HUDEP-2 (cell line): ENCODE results near the gene NIPSNAP2.

Experiments
- DNase-seq, 76 experiments: peaks; one replicate each; lab custom pipeline; 2025; ENCODE audit not compliant: unreplicated experiment in 76 of 76; lab: John Stamatoyannopoulos, UW

Gene NIPSNAP2

DNA sequence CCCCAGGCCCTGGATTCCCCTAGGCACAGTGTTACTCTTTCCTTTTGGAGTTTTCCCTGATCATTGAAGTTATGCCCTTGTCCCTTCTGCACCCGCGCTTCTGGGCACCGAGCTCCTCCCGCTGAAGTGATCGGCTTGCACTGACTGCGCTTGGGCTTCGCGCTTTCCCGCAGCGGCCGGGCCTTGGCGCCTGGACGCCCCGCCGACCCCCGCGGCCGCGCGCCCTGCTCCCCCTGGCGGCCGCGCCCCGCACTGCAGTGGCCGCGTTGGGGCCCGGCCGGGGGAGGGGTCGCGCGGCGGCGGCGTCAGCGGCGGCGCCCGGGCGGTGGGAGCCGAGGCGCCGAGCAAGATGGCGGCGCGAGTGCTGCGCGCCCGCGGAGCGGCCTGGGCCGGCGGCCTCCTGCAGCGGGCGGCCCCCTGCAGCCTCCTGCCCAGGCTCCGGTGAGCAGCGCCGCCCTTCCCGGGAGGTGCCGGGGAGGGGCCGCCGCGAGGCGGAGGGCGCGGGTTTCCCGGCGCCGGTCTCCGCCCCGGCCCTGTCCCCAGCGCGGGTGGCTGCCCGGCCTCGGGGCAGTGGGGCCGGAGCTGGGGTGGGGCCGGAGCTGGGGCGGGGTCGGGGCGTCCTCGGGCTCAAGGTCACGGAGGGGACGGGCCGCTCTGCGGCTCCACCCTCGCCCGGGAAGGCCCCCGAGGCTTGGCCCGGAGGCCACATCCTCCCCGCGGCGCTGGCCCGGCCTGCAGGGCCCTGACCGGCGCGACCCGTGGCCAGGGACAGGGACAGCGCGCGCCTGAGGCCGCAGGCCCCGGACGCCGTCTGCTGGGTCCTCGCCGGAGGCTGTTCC, at the start of gene NIPSNAP2:
Gene NIPSNAP2, plus strand, starts transcription at position 325 of the 839 bp plus-strand sequence. Its CDS starts 25 bp downstream, at position 350.
- DNase-seq, result peak in 73 of 76 experiments; percentile 7 to 93 (median 66)

DNA sequence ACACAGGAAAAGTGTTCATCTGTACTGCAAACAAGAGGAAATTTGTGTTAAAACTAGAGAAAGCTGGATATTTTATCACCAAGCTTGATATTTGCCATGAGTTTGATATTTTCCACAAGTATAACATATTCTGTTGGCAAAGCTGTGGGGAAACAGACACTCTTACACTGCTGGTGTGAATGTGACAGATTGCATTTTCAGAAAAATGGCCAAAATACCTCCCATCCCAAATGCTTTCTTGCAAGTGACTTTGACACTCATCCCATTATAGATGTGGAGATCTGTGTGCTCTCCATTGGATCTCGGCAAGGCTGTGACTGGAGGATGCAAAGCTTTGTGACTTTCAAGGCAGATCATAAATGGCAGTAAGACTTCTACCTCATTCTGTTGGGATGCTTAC, 46.6 kb upstream of the NIPSNAP2 start:
- no peak for DNase-seq

DNA sequence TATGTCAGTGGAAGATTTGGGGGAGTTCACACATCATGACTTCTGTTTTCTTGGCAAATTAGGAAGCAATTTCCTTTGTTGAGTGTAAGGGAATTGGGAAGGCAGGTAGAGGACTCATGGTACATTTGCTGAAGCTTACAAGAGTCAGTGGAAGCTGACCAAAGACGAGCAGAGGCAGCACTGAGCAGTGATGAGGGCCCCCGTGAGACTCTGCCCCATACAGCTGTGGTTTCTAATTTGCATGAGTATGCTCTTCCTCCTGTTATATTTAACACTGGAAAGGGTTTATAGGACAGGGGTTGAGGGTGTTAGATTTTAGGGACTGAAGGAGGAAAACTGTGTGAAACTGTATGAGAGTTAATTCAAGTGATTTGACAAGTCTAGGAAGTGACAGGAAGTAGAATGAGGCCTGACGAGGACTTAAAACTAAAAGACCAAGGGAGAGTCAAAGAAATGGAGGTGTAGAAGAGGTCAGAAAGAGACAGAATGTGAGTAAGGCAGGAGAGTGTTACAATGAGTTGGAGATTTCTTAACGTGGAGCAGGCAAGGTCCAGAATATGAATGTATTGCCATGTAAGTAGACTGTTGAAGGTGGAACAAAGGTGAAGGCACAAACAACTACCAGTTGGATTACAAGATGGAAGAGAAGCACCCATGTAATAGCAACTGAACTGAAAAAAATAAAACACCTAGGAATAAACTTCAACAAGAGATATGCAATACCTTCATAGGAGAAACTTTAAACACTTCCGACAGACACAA, 36.2 kb upstream of the NIPSNAP2 start:
- no peak for DNase-seq

DNA sequence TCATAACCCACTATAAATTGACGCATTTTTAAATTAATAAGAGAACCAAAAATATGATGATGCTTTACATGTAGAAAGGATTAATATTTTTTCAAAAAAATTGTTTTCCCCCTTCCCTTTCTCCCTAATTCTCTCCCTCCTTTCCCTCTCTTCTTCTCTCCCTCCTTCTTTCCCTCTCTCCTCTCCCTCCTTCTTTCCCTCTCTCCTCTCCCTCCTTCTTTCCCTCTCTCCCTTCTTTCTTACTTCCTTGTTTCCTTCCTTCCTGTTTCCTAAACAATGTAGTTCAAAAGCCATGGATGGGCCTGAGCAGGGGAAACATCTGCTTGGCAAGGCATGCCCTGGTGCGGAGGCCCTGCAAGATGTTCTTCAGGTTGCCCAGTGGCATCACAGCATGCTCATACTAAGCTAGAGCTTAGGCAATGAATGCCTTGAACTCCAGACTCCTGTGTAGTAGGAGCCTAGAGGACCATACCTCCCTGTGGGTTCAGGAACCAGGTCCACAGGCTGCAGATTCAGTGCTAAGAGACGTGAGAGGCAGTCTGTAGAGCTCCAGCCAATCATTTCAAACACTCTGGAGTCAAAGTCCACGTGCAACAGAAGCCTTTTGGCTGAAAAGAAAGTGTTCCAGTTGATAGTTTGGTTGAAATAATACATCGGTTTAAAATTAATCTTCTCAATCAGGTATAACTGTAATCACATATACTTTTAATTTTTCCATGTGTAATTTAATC, 32.8 kb upstream of the NIPSNAP2 start:
- DNase-seq, result no peak

DNA sequence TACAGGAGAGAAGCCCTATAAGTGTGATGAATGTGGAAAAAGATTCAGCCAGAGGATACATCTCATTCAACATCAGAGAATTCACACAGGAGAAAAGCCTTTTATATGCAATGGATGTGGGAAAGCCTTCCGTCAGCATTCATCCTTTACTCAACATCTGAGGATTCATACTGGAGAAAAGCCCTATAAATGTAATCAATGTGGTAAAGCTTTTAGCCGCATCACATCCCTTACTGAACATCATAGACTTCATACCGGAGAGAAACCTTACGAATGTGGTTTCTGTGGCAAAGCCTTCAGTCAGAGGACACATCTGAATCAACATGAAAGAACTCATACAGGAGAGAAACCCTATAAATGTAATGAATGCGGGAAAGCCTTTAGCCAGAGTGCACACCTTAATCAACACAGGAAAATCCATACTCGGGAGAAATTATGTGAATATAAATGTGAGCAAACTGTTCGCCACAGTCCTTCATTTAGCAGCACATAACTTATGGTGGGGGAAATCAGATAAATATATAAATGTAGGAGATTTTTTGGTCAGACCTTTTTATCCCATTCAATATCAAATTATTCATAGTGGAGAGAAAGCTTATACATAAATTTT, 24.8 kb upstream of the NIPSNAP2 start:
- no peak for DNase-seq

DNA sequence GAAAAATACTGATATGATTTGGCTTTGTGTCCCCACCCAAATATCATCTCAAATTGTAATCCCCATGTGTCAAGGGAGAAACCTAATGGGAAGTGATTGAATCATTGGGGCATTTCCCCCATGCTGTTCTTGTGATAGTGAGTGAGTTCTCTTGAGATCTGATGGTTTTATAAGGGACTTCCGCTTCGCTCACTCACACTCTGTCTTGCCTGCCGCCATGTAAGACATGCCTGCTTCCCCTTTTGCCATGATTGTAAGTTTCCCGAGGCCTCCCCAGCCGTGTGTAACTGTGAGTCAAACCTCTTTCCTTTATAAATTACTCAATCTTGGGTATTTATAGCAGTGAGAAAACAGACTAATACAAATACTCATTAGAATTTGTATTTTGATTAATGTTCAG, 17.8 kb upstream of the NIPSNAP2 start:
- DNase-seq, result no peak

DNA sequence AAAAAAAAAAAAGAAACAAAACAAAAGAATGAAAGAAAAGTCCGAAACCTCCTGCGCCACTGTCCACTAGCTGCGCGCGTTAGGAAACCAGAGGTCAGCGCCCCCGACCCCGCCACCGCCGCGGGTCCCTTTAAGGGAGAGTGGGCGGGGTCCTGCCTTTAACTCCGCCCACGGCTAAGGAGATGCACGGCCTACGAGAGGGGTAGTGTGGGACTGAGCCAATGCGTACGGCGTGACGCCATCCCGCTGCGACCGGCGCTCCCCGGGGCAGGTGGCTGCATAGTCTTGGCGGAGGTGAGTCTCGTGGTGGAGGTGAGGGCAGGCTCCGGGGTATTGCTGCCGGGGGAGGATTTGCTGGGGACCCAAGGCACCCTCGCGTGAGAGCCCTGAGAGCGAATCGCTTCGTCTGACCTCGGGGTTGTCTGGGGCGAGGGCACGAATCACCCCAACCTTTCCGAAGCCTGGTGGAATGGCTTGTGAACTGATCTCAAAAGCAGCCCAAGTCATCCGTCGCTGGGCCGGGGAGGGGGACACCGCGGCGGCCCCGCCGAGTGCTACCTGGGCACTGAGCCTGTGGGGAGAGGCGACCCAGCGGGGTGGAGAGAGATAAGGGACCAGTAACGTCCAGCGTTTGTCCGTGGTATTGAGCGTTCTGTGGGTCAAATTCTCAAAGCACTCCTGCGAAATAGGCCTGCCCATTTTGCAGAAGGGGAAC, 12.6 kb upstream of the NIPSNAP2 start, which contains the start of gene MRPS17:
Gene MRPS17, plus strand, starts transcription at position 241 of the 715 bp plus-strand sequence. CDS start 1,319 bp downstream, outside the sequence.
- DNase-seq, result peak in 74 of 76 experiments; percentile 23 to 92 (median 80)

DNA sequence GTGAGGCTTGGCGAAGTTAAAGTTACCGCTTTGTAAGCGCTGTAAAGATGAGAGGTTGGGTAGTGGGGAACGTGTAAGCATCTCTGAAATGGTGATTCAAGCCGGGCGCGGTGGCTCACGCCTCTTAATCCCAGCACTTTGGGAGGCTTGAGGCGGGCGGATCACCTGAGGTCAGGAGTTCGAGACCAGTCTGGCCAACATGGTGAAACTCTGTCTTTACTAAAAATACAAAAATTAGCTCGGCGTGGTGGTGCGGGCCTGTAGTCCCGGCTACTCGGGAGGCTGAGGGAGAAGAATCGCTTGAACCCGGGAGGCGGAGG, 12.1 kb upstream of the NIPSNAP2 start:
- DNase-seq, result peak in 1 of 76 experiments; percentile 14

DNA sequence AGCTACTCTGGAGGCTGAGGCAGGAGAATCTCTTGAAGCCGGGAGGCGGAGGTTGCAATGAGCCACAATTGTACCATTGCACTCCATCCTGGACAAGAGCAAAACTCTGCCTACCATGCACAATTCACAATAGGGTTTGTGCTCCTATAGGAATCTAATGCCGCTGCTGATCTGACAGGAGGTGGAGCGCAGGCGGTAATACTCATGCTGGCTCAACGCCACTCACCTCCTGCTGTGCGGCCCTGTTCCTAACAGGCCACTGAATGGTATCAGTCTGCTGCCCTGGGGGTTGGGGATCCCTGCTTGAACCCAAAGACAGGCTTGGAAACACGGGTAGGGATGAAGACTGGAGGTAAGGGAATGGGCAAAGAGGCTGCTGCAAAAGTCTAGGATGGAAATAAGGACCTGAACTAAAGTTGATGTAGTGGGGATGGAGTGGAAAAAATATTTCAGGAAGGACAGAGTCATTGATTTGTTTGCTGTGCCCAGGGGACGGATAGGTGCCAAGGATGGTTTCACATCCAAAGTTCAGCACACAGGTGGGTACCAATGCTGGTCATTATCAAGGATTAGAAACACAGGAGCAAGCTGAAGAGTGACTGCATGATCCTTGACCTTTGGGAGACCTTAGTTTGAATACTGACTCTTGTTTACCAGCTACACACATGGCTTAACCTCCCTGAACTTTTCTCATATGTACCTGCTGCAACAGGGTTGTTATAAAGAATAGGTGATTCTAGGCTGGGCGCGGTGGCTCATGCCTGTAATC, 10.5 kb upstream of the NIPSNAP2 start:
- no peak for DNase-seq

DNA sequence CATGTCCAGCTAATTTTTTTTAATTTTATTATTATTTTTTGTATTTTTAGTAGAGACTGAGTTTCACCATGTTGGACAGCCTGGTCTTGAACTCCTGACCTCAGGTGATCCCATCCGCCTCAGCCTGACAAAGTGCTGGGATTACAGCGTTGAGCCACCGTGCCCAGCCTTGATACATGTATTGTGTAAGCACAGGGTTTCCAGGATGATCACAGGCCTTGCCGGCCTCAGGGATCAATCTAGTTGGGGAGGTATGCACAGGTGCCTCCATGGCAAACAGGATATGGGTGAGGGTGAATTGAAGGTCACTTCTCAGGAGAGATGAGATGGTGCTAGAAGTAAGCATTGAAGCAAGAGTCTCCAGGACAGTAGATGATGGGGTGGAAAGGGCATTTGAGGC, 7.2 kb upstream of the NIPSNAP2 start:
- no peak for DNase-seq

DNA sequence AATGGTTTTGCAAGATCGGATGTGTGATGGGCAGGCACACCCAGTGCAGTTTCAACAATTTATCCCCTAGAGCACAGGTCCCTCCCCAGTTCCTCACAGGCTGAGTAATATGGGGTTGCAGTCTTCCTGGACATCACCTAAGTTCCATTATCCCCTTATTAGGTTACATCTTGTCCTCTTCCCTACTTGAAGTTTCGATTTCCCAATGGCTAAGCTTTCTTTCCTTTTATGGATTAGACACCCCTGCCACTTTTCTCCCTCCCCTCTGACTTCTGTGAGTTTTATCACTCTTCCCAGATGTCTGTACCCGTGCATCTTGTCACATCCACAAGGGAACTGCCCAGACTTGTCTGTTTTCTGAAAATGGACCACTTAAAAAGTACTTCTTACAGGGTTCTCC, 2.4 kb upstream of the NIPSNAP2 start:
- peak in 1 of 76 experiments; percentile 11 for DNase-seq

DNA sequence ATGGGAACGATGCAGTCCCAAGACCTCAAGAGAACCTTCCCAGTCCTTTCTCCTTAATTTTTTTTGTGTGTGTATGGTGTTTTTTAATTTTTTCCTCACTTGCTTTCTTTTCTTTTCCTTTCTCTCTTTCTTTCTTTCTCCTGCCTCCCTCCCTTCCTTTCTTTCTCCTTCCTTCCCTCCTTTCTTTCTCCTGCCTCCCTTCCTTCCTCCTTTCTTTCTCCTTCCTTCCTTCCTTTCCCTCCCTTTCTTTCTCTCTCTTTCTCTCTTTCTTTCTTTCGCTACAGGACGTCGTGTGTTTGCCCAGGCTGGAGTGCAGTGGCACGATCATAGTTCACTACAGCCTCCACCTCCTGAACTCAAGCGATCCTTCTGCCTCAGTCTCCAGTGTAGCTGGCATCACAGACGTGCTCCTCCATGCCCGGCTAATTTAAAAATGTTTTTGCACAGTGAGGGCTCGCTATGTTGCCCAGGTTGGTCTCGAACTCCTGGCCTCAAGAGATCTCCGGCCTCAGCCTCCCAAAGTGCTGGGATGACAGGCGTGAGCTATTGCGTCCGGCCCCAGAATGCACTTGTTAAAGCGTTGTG, 709 bp upstream of the NIPSNAP2 start:
- DNase-seq, result no peak

DNA sequence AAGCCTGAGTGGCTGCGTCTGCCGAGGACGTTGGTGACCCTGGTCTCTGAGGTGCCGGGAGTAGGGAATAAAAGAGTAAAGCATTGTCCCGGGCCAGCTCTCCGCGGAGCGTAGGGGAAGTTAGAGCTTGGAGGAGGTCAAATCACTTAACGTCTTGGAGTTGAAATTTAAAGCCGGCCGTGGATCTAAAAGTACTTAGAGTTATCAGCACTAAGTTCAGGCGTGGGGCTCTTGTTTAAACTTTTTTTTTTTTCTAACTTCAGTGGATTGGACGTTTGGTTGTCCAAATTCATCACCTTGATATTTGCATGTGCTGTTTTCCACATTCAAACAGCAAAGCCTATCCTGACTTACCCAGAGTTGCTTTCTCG, 700 bp downstream of the NIPSNAP2 start:
- DNase-seq, result peak in 9 of 76 experiments; percentile 36 to 74 (median 54)

DNA sequence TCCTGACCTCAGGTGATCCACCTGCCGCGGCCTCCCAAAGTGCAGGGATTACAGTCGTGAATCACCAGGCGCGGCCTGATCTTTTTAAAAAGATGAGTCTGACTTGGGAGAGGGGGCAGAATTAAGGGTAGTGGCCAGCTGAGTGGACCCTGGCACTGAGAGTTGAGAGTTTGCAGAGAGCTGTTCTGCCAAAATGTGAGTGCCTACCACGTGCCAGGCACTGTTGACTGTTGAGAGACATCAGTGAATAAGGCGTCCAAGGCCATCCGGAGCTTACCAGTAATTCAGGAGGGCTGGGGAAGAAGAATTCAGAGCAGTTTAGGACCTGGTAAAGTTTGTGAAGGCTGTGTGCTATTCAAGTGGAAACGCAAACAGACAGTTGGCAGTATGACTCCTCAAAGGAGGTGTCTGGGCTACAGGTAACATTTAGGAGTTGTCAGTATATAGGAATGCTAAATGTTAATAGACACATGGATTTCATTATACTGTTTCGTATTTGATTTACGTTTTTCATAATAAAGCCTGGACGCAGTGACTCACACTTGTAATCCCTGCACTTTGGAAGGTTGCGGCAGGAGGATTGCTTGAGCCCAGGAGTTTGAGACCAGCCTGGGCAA, 1.5 kb downstream of the NIPSNAP2 start:
- no peak for DNase-seq

DNA sequence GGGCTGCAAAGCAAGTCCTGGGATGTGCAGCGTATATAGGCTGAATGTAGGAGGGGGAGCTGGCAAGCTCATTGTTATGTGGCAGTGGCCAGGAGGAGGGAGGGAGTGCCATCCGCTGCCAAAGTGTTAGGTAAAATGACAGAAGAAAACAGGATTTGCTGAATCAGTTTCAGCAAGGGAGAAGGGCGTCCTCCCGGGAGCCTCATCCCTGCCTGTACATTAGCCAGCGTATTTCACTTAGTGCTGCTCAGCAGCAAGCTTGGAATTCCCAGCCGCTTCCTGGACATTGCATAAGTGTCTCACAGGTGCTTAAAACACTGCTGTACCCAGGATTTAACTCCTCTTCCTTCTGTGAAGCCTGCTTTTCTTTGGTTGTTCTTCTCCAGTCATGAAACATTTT, 2.5 kb downstream of the NIPSNAP2 start:
- no peak for DNase-seq

DNA sequence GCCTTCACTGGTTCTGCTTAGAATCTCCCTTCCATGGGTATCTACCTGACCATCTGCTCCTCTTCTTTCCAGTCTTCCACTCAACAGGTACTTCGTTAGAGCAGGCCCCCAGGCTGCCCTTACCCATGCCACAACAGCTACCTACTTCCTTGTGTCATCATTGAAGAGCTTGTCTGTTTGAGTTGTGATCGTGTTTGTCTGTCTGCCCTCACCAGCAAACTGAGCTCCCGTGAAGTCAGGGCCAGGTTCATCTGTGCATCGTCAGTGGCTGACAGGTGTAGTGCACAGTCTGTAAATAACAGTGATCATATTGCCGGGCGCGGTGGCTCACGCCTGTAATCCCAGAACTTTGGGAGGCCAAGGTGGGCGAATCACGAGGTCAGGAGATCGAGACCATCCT, 5.0 kb downstream of the NIPSNAP2 start:
- DNase-seq, result no peak

DNA sequence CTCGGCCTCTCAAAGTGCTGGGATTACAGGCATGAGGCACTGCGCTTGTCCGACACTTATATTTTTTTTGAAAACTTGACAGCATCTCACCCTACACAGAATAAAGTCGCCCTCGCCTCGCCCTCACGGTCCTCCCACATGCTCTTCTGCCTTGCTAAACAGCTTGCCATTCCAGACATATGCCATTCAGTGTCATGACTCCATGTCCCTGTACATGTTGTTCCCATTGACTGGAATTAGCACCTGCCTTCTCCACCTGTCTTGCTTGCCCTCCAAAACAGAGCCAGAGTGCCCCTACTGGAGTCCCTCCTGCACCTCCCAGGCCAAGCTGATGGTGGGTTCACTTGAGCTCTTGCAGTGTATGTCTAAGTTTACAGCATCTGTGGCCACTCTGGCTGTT, 6.2 kb downstream of the NIPSNAP2 start:
- DNase-seq, result peak in 13 of 76 experiments; percentile 20 to 85 (median 63)

DNA sequence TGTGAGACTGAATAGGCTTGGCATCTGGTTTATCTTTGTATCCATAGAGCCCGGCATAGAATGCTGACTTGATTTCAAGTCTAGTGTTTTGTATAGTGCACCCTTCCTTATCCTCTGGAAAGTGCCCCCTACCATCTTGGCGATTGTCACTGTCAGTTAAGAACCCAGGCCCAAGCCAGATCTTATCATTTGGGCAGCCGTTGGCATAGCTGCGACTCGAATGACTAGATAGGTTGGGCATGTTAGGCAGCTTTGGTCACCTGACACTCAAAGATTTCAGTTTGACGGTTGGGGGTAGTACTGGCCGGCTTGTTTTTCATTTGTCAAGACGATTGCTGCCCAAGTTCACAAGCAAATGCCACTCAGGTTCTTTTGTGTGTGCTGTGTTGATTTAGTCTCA, 6.6 kb downstream of the NIPSNAP2 start:
- peak in 74 of 76 experiments; percentile 61 to 96 (median 85) for DNase-seq
